OCI-LY3 (cell line): ENCODE data around the gene LIME1.

ENCODE experiments used
- EZH2phosphoT487 ChIP-seq: fragments of 200-600 bp; shearing (Covaris generic); IDR thresholded peaks from 2 replicates; pipeline ENCODE4 v1.6.1; 2018; ENCODE audit warnings: antibody characterized with exemption, mixed run types, low read depth
- TF ChIP-seq, protein P1 (sequence below): fragments of 200-600, 300-600 bp; sonication (generic); IDR thresholded peaks from 2 replicates; pipeline ENCODE4 v1.5.1; 2014; ENCODE audit warnings: antibody characterized with exemption, low read length, low read depth

DNA sequence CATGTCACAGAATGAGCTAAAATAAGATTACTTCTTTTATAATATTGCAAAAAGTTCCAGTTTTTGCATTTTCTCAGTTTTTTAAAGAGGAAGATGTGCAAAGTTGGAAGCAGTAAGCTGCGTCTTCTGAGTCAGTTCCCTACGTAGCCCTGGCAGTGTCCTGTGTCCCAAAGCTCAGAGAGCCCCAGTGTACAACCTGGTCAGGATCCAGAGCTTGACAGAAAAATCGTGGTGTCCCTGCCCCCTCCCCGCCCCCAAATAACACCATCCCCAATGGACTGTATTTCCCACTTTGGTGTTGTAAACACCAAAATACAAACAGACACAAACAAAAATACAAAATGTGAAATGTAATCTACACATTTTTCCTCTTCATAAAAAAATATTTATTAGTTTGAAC lies 7.7 kb downstream of the LIME1 start:
- TF ChIP-seq, protein P1, sequence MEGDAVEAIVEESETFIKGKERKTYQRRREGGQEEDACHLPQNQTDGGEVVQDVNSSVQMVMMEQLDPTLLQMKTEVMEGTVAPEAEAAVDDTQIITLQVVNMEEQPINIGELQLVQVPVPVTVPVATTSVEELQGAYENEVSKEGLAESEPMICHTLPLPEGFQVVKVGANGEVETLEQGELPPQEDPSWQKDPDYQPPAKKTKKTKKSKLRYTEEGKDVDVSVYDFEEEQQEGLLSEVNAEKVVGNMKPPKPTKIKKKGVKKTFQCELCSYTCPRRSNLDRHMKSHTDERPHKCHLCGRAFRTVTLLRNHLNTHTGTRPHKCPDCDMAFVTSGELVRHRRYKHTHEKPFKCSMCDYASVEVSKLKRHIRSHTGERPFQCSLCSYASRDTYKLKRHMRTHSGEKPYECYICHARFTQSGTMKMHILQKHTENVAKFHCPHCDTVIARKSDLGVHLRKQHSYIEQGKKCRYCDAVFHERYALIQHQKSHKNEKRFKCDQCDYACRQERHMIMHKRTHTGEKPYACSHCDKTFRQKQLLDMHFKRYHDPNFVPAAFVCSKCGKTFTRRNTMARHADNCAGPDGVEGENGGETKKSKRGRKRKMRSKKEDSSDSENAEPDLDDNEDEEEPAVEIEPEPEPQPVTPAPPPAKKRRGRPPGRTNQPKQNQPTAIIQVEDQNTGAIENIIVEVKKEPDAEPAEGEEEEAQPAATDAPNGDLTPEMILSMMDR: no peak
- no peak for TF ChIP-seq EZH2phosphoT487
